NK-92 (cell line): Measurements from ENCODE around the gene OR2T27.
"Not testable (repeated sequence)": the region's sequence is repeated elsewhere in the genome, so short reads cannot be mapped to it uniquely, and the experiment has no call there.

ENCODE experiments used
- DNase-seq: peaks from one replicate; lab custom pipeline; 2025; ENCODE audit not compliant: unreplicated experiment; lab: John Stamatoyannopoulos, UW

Gene OR2T27

GRCh38 chr1:248641583-248641982 lies 13.7 kb downstream of the OR2T27 start:
- DNase-seq: not testable (repeated sequence)

- not testable (repeated sequence) for DNase-seq
Observed at GRCh38 chr1:248640906-248641305, 14.4 kb downstream of the OR2T27 start.

DNA sequence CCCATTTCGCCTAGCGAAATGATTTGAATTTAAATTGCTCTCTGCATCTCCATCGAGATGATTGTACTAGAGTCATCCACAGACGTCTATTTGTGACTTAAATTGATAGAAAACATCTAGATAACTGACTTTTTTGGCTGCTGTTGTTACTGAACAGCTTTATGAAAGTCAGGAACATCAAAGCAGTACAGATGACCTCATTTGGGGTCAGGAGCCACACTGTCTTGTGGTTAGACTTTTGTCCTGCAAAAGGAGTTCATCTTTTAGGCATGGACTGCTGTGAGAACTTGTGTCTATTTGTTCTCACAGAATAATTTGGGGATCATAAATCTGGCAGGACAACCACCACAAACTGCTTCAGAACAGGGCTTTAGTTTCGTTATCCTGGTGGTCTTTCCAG lies 15.7 kb downstream of the OR2T27 start:
- DNase-seq: not testable (repeated sequence)

DNA sequence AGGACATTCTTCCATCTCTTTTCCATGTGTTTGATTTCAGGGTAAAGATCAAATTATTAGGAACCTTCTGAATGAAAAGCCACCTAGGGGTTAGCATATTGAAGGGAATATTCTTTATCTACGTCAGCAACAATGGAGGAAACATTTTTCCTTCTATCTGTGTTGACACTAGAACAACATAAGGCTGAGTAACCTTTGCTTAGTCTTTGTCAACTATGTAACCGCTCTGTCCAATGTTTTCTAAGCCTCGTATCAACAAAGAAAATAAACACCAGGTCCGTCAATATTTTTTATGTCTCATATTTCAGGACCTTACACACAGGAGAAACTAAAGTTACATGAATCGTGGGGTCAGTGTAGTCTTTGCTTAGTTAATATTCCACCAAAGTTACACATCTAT lies 18.7 kb downstream of the OR2T27 start:
- not testable (repeated sequence) for DNase-seq

DNA sequence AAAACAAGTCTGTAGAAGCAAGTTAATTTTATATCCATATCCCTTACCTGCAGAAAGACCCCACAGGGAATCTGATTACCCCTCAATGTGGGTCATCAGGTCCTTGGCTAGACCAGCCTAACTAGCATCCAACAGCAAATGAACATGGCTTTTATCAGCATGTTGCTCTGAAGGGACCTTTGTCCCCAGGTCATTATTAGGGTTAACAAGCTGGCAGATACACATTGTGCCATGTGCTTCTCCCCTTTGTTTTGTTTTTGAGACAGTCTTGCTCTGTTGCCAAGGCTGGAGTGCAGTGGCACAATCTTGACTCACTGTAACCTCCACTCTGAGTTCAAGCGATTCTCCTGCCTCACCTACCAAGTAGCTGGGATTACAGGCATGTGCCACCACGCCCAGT lies 20.3 kb downstream of the OR2T27 start, which contains the start of gene OR2T11:
Gene OR2T11, minus strand, starts transcription at position 101 of the 400 bp plus-strand sequence. CDS start 7,963 bp downstream, outside the sequence.
- DNase-seq: not testable (repeated sequence)

- DNase-seq: no peak
Observed at GRCh38 chr1:248631354-248632008, 23.8 kb downstream of the OR2T27 start.

- no peak for DNase-seq
Observed at GRCh38 chr1:248630551-248630950, 24.8 kb downstream of the OR2T27 start.

- DNase-seq: no peak
Observed at GRCh38 chr1:248627971-248628844, 27.1 kb downstream of the OR2T27 start.

GRCh38 chr1:248625971-248626370 lies 29.4 kb downstream of the OR2T27 start:
- no peak for DNase-seq

GRCh38 chr1:248625166-248625565 lies 30.2 kb downstream of the OR2T27 start:
- no peak for DNase-seq

DNA sequence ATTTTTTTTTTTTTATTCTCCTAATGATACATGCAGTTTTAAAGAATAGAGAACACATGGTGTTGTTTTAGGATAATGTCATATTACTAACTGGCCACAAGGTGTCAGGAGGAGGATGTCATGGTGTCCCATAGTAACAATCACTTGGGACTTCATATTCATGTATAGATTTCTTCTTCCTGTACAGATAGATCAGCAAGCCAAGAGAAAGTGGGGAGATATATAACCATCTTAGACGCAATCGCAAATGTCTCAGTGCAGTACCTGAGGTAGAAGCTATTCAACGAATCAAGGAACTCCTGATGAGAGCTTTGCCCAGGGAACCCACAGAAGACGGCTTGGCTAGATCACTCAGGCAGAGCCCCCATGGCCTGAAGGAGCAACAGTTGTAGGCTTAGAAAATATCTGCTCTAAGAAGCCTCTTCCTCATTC lies 32.7 kb downstream of the OR2T27 start:
- no peak for DNase-seq

DNA sequence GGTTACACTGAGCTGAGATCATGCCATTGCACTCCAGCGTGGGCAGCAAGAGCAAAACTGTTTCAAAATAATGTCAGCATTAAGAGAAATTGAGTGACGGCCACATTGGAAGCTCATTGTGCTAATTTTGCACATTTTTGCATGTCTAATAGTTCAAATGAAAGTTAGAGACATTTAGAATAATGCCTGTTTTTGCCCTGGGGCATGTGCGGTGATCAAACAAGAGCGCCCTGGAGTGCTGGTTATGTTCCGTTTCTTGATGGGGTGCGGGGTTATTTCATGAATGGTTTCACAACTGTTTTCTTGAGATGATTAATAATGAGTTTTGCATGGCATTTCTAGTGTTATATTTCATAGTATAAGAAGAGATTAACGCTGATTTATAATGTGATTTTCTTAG lies 33.6 kb downstream of the OR2T27 start:
- DNase-seq: no peak

DNA sequence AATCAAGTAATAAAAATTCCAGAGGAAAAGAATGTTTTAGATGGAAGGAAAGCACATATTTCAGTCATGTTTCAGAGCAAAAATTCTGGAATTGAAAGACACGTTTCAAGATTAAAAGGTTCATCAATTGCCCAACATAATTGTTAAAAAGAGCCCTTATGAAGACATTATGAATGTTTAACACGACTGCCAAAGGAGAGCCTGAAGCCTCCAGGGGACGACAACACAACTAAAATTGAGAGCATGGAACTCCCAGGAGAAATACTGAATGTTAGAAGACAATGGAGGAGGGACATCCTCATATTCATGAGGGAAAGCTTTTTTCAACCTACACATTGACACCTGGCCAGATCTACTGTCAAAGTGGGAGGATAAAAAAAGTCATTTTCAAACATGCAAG lies 36.5 kb downstream of the OR2T27 start:
- no peak for DNase-seq

DNA sequence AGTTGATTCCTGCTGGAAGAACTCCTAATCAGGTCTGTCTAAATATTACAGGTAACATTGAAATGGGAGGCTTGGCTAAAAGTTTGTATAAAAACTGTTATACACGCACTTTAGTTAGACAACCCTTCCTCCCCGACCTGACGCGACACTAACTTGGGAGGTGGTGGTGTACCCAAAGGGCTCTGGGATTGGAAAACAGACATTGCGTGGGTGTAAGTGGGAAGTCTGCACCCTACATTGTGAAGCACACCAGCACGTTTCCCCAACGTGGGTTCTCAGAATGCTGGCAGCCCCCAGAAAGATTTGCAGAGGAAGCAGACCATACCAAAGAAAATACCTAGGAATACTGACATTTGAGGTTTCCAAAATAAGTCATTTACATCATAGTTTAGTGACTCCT lies 37.2 kb downstream of the OR2T27 start:
- DNase-seq: no peak

GRCh38 chr1:248613742-248614141 lies 41.6 kb downstream of the OR2T27 start:
- no peak for DNase-seq

DNA sequence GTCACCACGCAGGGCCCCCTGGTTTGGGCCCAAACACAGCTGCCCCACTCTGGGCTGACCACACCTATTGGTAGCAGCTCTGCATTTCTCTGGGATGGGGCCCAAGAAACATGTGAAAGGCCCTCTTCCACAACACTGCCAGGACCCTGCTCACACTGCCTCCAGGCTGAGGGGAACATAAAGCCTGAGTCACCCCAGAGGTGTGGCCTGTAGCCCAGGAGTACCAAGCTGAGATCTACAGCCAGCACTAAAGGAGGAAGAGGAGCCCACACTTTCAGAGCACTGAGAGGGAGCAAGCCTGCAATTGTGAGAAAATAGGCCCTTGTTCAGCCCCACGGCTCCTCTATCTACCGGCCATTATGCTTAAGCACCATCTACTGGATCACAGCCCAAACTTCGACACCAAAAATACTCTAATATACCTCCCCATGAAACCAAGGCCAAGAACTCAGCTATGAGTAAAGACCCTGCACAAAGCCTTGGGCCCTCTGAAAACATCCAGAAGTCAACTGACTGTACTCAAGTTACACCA lies 43.4 kb downstream of the OR2T27 start:
- DNase-seq: no peak

DNA sequence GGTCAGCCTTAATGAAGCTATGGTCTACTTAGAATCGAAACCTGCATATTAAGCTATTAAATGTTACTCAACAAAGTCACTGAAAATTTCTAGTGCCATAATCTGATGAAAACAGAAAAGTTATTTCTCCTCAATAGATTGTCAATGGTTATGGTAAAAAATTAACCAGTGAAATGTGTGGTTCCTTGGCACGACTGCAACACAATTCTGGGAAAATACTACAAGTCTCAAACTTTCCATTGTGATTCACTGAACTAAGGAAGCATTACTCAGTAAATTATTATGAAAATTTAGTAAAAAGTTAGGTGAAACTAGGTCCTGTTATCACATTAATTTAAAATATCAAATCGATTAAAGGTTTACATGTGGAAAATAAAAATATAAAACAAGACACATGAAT lies 45.0 kb downstream of the OR2T27 start:
- DNase-seq: no peak
